ENCODE measurements around the gene SAFB. TPM values are rescaled to one million over a fixed set of nuclear protein-coding genes. Genes with fewer than 3 reads are reported as not detected.
A peak's percentile ranks its signal among the peaks of the same experiment; 100 is the strongest.

Gene SAFB
- total and polyA plus RNA-seq, 11 donors: 22.3 to 59.6 (median 48.0) TPM

GRCh38 chr19:5623397-5624017 is 624 bp downstream of the SAFB start:
- peaks cover 14 to 81% (median 71%) of the 10 kb centered on the region in 12 donors for H3K4me1 ChIP-seq

GRCh38 chr19:5624018-5624663 is 1.3 kb downstream of the SAFB start:
- H3K4me1 ChIP-seq: peaks cover 14 to 81% (median 70%) of the 10 kb centered on the region in 12 donors
- intact Hi-C loops (cut with DNase I): loop anchor here in 4 of 10 donors (5.0 to 10.0 kb wide), 4 partner anchors 51 to 168 kb away; partner anchors contain the start of genes DUS3L (in 1 of the 4), HSD11B1L (in 1 of the 4), MICOS13 (in 1 of the 4) and RPL36 (in 1 of the 4)
- DNase-seq: peak in 3 of 5 donors; percentile 20 to 56 (median 43)

More at GRCh38 chr19:5623397-5624017, 624 bp downstream of the SAFB start:
- peak in 1 of 5 donors; percentile 36 for DNase-seq
- WGBS, 4 donors: 0 to 1% (median 0%) methylated on average over 30 to 50 of the region's 50 CpGs
- H3K27me3 ChIP-seq: no peaks in the 10 kb centered on the region
- peak in 1 of 4 donors; percentile 15 for ATAC-seq
- peaks cover 0 to 66% (median 58%) of the 10 kb centered on the region in 9 donors for H3K36me3 ChIP-seq
- H3K27ac ChIP-seq: peak overlapping the region; percentile 93 to 98 (median 94)
- intact Hi-C loops (cut with DNase I): loop anchor here in 5 of 10 donors (1.0 to 10.0 kb wide), 5 partner anchors 51 to 169 kb away; partner anchors contain the start of genes MICOS13 (in 2 of the 5), DUS3L (in 1 of the 5), HSD11B1L (in 1 of the 5) and RPL36 (in 1 of the 5)
- peak overlapping the region; percentile 84 to 99 (median 96) for H3K4me3 ChIP-seq
- TF ChIP-seq CTCF (IDR thresholded peaks at IDR 0.05): no peak
- no peak for TF ChIP-seq POLR2A (IDR thresholded peaks at IDR 0.05)
- H3K9me3 ChIP-seq: no peaks in the 10 kb centered on the region

GRCh38 chr19:5624741-5625278 is 1.9 kb downstream of the SAFB start:
- Histone ChIP-seq H3K4me3 (peak overlapping the region; percentile 84 to 99 (median 96)), H3K36me3 (peaks cover 0 to 66% (median 60%) of the 10 kb centered on the region in 9 donors), H3K9me3 (no peaks in the 10 kb centered on the region), H3K27me3 (no peaks in the 10 kb centered on the region), H3K4me1 (peaks cover 14 to 77% (median 69%) of the 10 kb centered on the region in 12 donors), H3K27ac (peak overlapping the region in 8 of 12 donors; percentile 3 to 98 (median 97))
- intact Hi-C loops (cut with DNase I): loop anchor here in 6 of 10 donors (5.0 to 10.0 kb wide), 5 partner anchors 50 to 167 kb away; partner anchors contain the start of genes DUS3L (in 1 of the 6), HSD11B1L (in 1 of the 6), MICOS13 (in 1 of the 6) and RPL36 (in 1 of the 6)
- WGBS, 4 donors: 26 to 30% (median 29%) methylated on average over 8 of the region's 8 CpGs
- TF ChIP-seq CTCF (IDR thresholded peaks at IDR 0.05) (no peak), POLR2A (IDR thresholded peaks at IDR 0.05) (no peak)
- ATAC-seq: no peak
- no peak for DNase-seq

More at GRCh38 chr19:5624018-5624663, 1.3 kb downstream of the SAFB start:
- H3K27me3 ChIP-seq: no peaks in the 10 kb centered on the region
- no peak for TF ChIP-seq CTCF (IDR thresholded peaks at IDR 0.05)
- no peak for ATAC-seq
- H3K27ac ChIP-seq: peak overlapping the region; percentile 93 to 98 (median 94)
- H3K36me3 ChIP-seq: peaks cover 0 to 66% (median 60%) of the 10 kb centered on the region in 9 donors
- WGBS, 4 donors: 2 to 4% (median 3%) methylated on average over 20 of the region's 20 CpGs
- H3K4me3 ChIP-seq: peak overlapping the region; percentile 84 to 99 (median 96)
- no peaks in the 10 kb centered on the region for H3K9me3 ChIP-seq
